Subcutaneous adipose tissue (tissue), 4 donors: ENCODE results near the gene EDN2. TPM values are rescaled to one million over a fixed set of nuclear protein-coding genes. Genes with fewer than 3 reads are reported as not detected.

Source experiments
- total RNA-seq, 4 donors: library from RNA; depleted of rRNA; stranded (reverse); fragments of >200 nt; gene quantifications; one replicate each; pipeline ENCODE4 v1.1.0, GENCODE V29; 2016
- TF ChIP-seq, protein P1 (sequence below): fragments of 450-650 bp; IDR thresholded peaks from one replicate; pipeline ENCODE4 v1.5.1; 2016; ENCODE audit warnings: low read depth, mild to moderate bottlenecking, control low read depth, antibody characterized with exemption, moderate library complexity

EDN2 gene
- total RNA-seq, 4 donors from 2014 or later: 1.1 TPM; not detected in 3

DNA sequence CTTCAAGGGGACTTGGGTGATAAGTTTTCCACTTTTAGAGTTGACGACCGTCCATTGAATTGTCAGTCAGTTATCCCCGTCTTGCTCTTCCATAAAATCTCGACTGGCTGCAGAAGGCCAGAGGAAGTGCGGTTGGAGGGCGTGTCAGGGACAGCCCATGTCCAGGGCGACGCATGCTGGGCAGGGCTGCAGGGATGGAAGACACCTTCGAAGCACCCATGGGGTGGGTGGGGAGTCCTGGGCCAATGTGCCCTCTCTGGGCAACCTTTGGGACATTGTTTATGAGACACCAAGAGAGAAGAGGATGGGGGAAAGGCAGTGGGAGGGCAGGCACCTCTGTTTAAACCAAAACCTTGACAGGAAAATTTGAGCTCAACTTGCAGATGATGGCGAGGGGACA lies 38.6 kb upstream of the EDN2 start:
- TF ChIP-seq, protein P1, sequence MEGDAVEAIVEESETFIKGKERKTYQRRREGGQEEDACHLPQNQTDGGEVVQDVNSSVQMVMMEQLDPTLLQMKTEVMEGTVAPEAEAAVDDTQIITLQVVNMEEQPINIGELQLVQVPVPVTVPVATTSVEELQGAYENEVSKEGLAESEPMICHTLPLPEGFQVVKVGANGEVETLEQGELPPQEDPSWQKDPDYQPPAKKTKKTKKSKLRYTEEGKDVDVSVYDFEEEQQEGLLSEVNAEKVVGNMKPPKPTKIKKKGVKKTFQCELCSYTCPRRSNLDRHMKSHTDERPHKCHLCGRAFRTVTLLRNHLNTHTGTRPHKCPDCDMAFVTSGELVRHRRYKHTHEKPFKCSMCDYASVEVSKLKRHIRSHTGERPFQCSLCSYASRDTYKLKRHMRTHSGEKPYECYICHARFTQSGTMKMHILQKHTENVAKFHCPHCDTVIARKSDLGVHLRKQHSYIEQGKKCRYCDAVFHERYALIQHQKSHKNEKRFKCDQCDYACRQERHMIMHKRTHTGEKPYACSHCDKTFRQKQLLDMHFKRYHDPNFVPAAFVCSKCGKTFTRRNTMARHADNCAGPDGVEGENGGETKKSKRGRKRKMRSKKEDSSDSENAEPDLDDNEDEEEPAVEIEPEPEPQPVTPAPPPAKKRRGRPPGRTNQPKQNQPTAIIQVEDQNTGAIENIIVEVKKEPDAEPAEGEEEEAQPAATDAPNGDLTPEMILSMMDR: no peak

DNA sequence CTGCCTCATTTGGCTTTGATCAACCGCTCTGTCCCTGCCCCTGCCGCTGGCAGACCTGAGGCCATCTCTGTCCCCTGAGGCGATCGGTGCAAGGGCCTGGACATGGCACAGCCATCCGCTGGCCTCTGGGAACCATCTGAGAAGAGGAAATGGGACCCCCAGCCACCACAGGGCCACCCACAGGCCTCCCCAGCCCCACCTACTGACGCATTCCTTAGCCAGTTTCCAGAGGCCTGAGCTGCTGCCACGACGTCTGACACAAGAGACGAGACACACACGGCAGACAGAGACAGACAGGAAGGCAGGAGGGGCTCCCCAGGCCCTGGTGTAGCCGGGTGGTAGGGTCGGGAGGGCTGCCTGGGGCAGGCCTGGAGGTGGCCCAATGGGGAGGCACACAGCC lies 37.3 kb upstream of the EDN2 start:
- TF ChIP-seq, protein P1: no peak

DNA sequence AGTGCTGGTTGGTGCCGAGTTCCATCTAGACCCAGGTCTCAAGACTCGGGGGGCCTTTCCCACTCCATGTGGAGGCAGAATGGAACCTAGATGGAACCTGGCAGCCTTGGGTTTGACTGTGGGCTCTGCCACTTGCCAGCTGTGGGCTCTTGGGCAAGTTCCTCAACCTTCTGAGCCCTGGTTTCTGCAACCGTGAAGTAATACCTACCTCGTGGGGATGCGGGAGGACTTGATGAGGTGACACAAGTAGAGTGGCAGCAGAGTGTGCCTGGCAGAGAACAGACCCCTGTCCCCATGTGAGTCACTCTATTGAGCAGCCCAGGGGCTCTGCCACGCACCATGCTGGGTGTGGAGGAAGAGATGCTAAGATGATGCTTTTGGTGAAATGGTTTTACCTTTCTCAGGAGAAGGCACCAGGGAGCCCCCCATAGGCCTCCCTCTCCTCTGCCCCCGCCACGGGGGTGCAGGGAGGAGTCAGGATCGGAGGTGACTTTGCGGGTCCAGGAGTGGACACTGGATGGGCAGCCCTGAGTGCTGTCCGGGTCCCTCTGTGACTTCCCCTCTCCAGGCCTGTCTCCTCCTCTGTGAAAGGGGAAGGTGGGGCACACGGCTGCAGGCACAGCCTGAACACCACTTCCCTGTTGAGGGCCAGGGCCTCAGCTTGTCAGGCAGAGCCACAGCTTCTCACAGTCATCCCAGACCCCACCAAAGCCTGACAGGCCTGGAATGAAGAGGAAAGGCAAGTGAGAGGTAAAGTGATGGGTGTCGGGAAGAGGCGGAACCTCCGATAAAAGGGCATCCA lies 36.7 kb upstream of the EDN2 start:
- TF ChIP-seq, protein P1: no peak

DNA sequence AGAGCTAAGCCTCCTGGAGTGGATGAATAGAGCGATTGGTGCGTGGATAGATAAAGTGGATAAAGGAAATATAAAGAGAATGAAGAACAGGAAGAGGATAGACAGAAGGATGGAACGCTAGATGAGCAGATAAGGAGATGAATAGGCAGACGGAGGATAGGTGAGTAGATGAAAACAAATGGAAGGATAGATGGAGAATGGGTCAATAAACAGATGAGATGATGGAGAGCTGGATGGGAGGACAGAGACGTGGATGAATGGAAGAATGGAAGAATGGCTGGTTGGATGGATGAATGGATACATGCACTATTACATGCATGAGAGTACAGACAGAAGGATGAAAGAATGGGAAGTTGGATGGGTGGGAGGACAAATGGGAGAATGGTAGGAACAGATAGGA lies 35.2 kb upstream of the EDN2 start:
- TF ChIP-seq, protein P1: no peak

DNA sequence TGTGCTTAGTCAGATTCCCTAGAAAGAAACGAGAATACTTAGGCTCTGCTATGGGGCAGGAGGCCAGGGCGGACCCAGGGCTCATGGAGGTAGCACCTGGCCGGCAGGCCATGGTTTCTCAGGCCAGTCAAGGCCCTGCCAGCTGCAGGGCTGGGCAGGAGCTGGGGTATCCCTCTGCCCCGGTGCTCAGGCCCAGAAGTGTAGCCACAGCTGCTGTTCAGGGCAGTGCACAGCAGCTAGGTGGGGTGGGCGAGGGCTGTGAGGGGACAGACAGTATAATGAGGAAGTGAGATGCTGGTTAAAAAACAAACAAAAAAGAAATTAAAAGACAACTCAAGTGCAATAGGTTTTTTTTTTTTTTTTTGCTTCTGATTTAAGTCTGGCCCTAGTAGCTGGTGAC lies 34.0 kb upstream of the EDN2 start:
- TF ChIP-seq, protein P1: no peak

DNA sequence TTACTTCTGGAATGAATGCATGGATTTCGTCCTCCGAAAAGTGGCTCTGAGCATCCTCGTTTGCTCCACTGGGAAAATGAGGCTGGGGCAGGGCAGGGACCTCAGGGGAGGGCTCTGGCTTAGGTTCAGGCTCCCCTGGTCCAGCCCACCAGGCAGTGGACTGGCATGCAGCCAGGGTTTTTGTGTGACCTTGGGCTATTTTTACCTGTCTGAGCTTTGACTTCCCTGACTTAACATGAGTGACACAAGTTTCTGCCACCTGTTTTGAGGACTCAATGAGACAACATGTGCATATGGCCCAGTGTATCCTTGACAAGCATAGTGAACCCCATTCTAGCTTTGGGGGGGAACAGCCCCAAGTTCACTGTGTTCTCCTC lies 32.6 kb upstream of the EDN2 start:
- TF ChIP-seq, protein P1: no peak

DNA sequence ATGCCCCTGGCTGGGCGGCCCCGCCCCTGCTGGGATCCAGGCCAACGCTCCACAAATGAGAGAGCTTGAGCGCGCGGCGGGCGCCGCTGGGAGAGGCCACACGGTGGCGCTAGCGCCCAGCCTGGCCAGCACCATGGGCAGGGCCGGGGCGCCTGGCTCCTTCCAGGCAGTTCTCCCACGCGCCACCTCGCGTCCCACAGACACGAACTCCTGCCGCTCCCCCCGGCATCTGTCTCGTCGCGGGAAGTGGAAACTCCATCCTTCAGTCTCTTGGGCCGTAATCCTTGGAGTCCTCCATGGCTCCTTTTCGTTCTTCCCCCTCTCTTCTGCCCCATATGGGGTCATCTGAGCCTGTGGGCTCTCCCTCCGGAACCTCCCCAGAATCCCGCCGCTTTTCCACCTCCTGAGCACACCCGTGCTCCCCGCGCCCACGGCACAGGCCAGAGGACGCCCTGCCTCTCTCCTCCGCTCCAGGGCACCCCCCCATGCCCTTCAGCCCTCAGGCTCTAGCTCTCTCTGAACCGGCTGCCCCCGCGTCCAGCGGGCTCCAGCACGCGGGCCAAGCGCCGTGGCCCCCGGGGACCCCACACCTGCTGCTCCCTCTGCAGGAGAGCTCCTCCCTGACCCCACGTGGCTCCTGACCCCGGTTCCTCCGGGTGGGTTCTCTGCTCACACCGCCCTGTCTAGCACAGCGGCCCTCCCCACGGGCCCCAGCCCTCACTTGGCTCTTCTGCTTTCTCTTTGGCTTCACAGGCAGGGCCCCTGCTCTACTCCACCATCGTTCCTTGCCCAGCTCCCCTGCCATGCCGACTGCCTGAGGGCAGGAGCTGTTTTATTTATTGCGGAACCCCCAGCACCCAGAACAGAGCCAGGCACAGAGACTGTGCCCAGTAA lies 31.9 kb upstream of the EDN2 start:
- TF ChIP-seq, protein P1: no peak
